GM12801 (cell line): Measurements from ENCODE around the gene SH3YL1.

Source experiments
- CTCF ChIP-seq: IDR thresholded peaks from one replicate; pipeline ENCODE4 v1.5.1; 2011; ENCODE audit warnings: control low read depth; ENCODE audit not compliant: insufficient read length; ENCODE audit errors: extremely low read depth

The SH3YL1 gene

GRCh38 chr2:286035-286434 lies 22.2 kb upstream of the SH3YL1 start:
- no peak for TF ChIP-seq CTCF

GRCh38 chr2:285531-285930 lies 21.7 kb upstream of the SH3YL1 start:
- TF ChIP-seq CTCF: no peak

GRCh38 chr2:284896-285492 lies 21.2 kb upstream of the SH3YL1 start:
- no peak for TF ChIP-seq CTCF

- no peak for TF ChIP-seq CTCF
Measured at GRCh38 chr2:283996-284794, 20.4 kb upstream of the SH3YL1 start.

DNA sequence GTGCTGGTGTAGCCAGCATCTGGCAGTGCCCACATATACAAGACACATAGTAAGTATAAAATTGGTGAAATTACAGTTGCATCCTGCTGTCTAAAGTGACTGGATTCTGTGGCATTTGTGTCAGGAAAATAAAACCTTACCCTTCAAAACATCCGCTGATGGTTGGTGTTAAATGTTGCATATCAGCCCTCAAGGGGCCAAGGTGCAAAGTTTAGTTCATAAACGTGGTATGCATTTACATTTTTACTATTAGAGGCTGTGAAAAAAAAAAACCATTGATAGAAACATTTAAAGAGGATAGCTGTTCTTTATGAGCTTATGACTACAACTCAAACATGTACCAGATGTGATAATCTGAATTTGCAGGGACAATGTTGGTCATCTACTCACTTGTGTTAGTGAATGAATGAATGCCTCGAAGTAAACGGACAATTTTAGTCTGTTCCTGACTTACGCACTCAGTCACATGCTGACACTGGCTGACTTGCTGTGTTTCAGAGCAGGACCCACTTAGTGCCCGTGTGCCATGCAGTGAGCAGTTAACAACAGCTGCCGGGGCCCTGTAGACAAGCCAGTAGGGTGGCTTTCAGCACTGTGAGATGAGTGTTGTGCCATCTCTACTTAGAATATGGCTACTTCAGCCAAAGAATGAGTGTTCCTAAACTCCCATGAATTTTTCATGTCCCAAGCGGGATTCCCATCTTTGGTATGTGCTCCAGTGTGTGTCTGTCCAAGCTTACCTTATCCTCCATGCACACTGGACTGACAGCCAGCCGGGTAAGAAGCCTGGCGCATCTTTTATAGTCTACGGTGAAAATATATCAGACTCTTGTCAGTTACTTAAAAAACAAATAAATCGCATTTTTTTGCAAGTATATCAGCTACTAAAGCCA lies 18.8 kb upstream of the SH3YL1 start:
- TF ChIP-seq CTCF: no peak

- no peak for TF ChIP-seq CTCF
Measured at GRCh38 chr2:281381-281780, 17.5 kb upstream of the SH3YL1 start.

GRCh38 chr2:280650-281110 lies 16.8 kb upstream of the SH3YL1 start:
- TF ChIP-seq CTCF: no peak
